ENCODE results near the gene XRN1.

DNA sequence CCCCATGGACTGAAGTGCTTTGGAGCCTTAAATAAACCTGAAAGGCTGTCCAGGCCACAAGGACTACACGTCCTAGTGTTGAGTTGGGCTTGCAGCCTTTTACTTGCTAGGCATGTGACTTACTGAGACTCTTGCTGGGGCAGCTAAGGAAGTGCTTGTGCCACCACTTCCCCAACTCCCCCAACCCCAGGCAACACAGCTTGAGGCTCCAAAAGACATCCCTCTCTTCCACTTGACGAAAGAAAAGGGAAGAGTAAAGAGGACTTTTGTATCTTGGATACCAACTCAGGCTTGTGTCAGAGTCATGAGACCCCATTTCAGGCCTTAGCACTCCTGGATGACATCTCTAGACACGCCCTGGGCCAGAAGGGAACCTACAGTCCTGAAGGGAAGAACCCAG, 109.8 kb downstream of the XRN1 start:
- TF ChIP-seq EZH2 (IDR thresholded peaks at IDR 0.05; ENCODE audit: low read length) = no peak
- TF ChIP-seq, protein P1, sequence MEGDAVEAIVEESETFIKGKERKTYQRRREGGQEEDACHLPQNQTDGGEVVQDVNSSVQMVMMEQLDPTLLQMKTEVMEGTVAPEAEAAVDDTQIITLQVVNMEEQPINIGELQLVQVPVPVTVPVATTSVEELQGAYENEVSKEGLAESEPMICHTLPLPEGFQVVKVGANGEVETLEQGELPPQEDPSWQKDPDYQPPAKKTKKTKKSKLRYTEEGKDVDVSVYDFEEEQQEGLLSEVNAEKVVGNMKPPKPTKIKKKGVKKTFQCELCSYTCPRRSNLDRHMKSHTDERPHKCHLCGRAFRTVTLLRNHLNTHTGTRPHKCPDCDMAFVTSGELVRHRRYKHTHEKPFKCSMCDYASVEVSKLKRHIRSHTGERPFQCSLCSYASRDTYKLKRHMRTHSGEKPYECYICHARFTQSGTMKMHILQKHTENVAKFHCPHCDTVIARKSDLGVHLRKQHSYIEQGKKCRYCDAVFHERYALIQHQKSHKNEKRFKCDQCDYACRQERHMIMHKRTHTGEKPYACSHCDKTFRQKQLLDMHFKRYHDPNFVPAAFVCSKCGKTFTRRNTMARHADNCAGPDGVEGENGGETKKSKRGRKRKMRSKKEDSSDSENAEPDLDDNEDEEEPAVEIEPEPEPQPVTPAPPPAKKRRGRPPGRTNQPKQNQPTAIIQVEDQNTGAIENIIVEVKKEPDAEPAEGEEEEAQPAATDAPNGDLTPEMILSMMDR (optimal IDR thresholded peaks at IDR 0.05 in 1 of 3, IDR thresholded peaks at IDR 0.05 in 1 of 3, conservative IDR thresholded peaks at IDR 0.05 in 1 of 3; ENCODE audit: extremely low read depth in 1 of 3, insufficient read depth in 2 of 3, low read length in 3 of 3) = no peak

All from keratinocyte (primary cell).